GM18526 (cell line): ENCODE measurements around the gene C21orf58.

ENCODE experiments used
- POLR2A ChIP-seq: IDR thresholded peaks from 3 replicates; pipeline ENCODE4 v1.6.1; 2011; ENCODE audit not compliant: insufficient read length; ENCODE audit errors: extremely low read depth

The C21orf58 gene

GRCh38 chr21:46268371-46268770, 55.3 kb downstream of the C21orf58 start:
- no peak for TF ChIP-seq POLR2A

GRCh38 chr21:46266946-46267345, 56.7 kb downstream of the C21orf58 start:
- TF ChIP-seq POLR2A = no peak

- TF ChIP-seq POLR2A = no peak
These were observed 57.7 kb downstream of the C21orf58 start for GRCh38 chr21:46265736-46266525.

GRCh38 chr21:46264690-46265144, 59.0 kb downstream of the C21orf58 start:
- TF ChIP-seq POLR2A = no peak

- no peak for TF ChIP-seq POLR2A
These were observed 59.5 kb downstream of the C21orf58 start for GRCh38 chr21:46264046-46264689.

GRCh38 chr21:46256501-46256994, 67.1 kb downstream of the C21orf58 start:
- TF ChIP-seq POLR2A = no peak

- TF ChIP-seq POLR2A = no peak
These were observed 67.8 kb downstream of the C21orf58 start for GRCh38 chr21:46255758-46256337.

GRCh38 chr21:46255166-46255565, 68.5 kb downstream of the C21orf58 start:
- TF ChIP-seq POLR2A = no peak

GRCh38 chr21:46254208-46254975, 69.3 kb downstream of the C21orf58 start:
- no peak for TF ChIP-seq POLR2A

- no peak for TF ChIP-seq POLR2A
These were observed 70.0 kb downstream of the C21orf58 start for GRCh38 chr21:46253610-46254124.

GRCh38 chr21:46252840-46253239, 70.8 kb downstream of the C21orf58 start:
- TF ChIP-seq POLR2A = no peak
